ENCODE measurements around the gene UGT2A1. TPM values are rescaled to one million over a fixed set of nuclear protein-coding genes. Genes with fewer than 3 reads are reported as not detected.

UGT2A1 gene
- total and polyA plus RNA-seq, 8 donors: not detected

DNA sequence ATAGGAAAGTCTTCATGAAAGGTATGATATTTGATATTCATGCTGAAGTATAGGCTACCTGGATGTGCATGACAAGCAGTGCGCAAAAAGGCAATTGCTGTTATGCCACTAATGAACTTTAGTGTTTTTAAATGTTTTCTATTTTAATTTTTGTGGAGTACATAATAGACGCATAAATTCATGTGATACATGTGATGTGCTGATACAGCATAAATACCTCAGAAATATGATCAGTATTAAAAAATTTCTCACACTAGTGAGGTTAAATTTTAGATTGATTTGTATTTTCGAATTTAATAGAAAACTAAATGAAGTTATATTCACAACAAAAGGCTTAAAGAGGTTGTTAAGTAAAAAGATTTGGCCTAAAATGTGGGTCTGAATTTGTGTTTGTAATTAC is 2.2 kb downstream of the UGT2A1 start:
- Histone ChIP-seq H3K9me3 (no peaks in the 10 kb centered on the region), H3K27me3 (no peaks in the 10 kb centered on the region), H3K27ac (no peak overlapping the region), H3K36me3 (no peaks in the 10 kb centered on the region), H3K4me3 (no peak overlapping the region), H3K4me1 (no peaks in the 10 kb centered on the region)
- ATAC-seq: no peak
- FAIRE-seq: no peak
- intact Hi-C loops (cut with DNase I): no loop called here
- TF ChIP-seq, protein P1, sequence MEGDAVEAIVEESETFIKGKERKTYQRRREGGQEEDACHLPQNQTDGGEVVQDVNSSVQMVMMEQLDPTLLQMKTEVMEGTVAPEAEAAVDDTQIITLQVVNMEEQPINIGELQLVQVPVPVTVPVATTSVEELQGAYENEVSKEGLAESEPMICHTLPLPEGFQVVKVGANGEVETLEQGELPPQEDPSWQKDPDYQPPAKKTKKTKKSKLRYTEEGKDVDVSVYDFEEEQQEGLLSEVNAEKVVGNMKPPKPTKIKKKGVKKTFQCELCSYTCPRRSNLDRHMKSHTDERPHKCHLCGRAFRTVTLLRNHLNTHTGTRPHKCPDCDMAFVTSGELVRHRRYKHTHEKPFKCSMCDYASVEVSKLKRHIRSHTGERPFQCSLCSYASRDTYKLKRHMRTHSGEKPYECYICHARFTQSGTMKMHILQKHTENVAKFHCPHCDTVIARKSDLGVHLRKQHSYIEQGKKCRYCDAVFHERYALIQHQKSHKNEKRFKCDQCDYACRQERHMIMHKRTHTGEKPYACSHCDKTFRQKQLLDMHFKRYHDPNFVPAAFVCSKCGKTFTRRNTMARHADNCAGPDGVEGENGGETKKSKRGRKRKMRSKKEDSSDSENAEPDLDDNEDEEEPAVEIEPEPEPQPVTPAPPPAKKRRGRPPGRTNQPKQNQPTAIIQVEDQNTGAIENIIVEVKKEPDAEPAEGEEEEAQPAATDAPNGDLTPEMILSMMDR (IDR thresholded peaks at IDR 0.05): no peak
- DNase-seq: no peak
- 39 to 65% methylated on average over 3 of the region's 3 CpGs for WGBS, 2 donors

- no peaks in the 10 kb centered on the region for H3K27me3 ChIP-seq
- H3K4me1 ChIP-seq: no peaks in the 10 kb centered on the region
- intact Hi-C loops (cut with DNase I): no loop called here
- 49 to 53% methylated on average over 2 of the region's 2 CpGs for WGBS, 2 donors
- no peaks in the 10 kb centered on the region for H3K9me3 ChIP-seq
- H3K4me3 ChIP-seq: no peak overlapping the region
- FAIRE-seq (no peak), ATAC-seq (no peak), DNase-seq (no peak)
- H3K27ac ChIP-seq: no peak overlapping the region
- no peaks in the 10 kb centered on the region for H3K36me3 ChIP-seq
- TF ChIP-seq, protein P1 (IDR thresholded peaks at IDR 0.05): no peak
Measured at GRCh38 chr4:69649629-69650028, 3.4 kb downstream of the UGT2A1 start.

DNA sequence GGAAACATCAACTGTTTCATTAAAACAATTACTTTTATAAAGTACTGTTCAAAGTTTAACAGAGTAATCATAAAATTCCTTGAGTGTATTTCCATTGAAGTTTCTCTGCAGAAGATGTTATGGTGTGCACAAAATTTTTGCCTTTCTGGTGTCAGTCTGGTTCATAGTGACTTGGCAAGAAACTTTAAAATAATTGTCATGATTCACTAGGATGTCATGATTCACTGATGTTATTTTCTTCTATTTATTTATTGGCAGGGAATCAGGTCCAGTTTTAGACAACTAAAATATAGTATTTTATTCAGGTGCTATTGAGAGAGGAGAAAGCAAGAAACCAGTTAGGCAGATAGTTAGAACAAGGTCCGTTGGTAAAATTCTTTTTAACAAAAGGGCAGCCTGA is 3.8 kb downstream of the UGT2A1 start:
- 36 to 39% methylated on average over 1 of the region's 1 CpG for WGBS, 2 donors
- no peak overlapping the region for H3K4me3 ChIP-seq
- intact Hi-C loops (cut with DNase I): no loop called here
- no peak overlapping the region for H3K27ac ChIP-seq
- H3K9me3 ChIP-seq: no peaks in the 10 kb centered on the region
- no peaks in the 10 kb centered on the region for H3K27me3 ChIP-seq
- no peak for DNase-seq
- no peaks in the 10 kb centered on the region for H3K4me1 ChIP-seq
- no peak for FAIRE-seq
- TF ChIP-seq, protein P1 (IDR thresholded peaks at IDR 0.05): no peak
- ATAC-seq: no peak
- no peaks in the 10 kb centered on the region for H3K36me3 ChIP-seq

GRCh38 chr4:69642961-69643360 is 10.1 kb downstream of the UGT2A1 start:
- FAIRE-seq (no peak), DNase-seq (no peak), ATAC-seq (no peak)
- no peaks in the 10 kb centered on the region for H3K4me1 ChIP-seq
- TF ChIP-seq, protein P1 (IDR thresholded peaks at IDR 0.05): no peak
- no peaks in the 10 kb centered on the region for H3K9me3 ChIP-seq
- intact Hi-C loops (cut with DNase I): no loop called here
- H3K27ac ChIP-seq: no peak overlapping the region
- no peak overlapping the region for H3K4me3 ChIP-seq
- 68 to 80% methylated on average over 2 of the region's 2 CpGs for WGBS, 2 donors
- no peaks in the 10 kb centered on the region for H3K36me3 ChIP-seq
- H3K27me3 ChIP-seq: no peaks in the 10 kb centered on the region

GRCh38 chr4:69640289-69640688 is 12.8 kb downstream of the UGT2A1 start:
- Histone ChIP-seq H3K9me3 (no peaks in the 10 kb centered on the region), H3K4me1 (no peaks in the 10 kb centered on the region), H3K4me3 (no peak overlapping the region), H3K27ac (no peak overlapping the region), H3K27me3 (no peaks in the 10 kb centered on the region), H3K36me3 (no peaks in the 10 kb centered on the region)
- DNase-seq (no peak), FAIRE-seq (no peak), ATAC-seq (no peak)
- intact Hi-C loops (cut with DNase I): no loop called here
- TF ChIP-seq, protein P1 (IDR thresholded peaks at IDR 0.05): no peak
- 65 to 96% methylated on average over 2 of the region's 2 CpGs for WGBS, 2 donors

Data from pancreas (tissue), 10 donors.